GM12873 (cell line): ENCODE measurements around the gene SRBD1.

Experiments
- TF ChIP-seq, protein P1 (sequence below): IDR thresholded peaks from 2 replicates; pipeline ENCODE4 v1.5.1; 2012; ENCODE audit warnings: low read depth, mild to moderate bottlenecking, moderate library complexity, low read length, control low read depth; ENCODE audit not compliant: insufficient read depth; ENCODE audit errors: missing control alignments

Gene SRBD1

GRCh38 chr2:45506756-45507155, 104.3 kb downstream of the SRBD1 start:
- TF ChIP-seq, protein P1, sequence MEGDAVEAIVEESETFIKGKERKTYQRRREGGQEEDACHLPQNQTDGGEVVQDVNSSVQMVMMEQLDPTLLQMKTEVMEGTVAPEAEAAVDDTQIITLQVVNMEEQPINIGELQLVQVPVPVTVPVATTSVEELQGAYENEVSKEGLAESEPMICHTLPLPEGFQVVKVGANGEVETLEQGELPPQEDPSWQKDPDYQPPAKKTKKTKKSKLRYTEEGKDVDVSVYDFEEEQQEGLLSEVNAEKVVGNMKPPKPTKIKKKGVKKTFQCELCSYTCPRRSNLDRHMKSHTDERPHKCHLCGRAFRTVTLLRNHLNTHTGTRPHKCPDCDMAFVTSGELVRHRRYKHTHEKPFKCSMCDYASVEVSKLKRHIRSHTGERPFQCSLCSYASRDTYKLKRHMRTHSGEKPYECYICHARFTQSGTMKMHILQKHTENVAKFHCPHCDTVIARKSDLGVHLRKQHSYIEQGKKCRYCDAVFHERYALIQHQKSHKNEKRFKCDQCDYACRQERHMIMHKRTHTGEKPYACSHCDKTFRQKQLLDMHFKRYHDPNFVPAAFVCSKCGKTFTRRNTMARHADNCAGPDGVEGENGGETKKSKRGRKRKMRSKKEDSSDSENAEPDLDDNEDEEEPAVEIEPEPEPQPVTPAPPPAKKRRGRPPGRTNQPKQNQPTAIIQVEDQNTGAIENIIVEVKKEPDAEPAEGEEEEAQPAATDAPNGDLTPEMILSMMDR = no peak

- TF ChIP-seq, protein P1 = no peak
Observed at GRCh38 chr2:45505138-45505537, 105.9 kb downstream of the SRBD1 start.

DNA sequence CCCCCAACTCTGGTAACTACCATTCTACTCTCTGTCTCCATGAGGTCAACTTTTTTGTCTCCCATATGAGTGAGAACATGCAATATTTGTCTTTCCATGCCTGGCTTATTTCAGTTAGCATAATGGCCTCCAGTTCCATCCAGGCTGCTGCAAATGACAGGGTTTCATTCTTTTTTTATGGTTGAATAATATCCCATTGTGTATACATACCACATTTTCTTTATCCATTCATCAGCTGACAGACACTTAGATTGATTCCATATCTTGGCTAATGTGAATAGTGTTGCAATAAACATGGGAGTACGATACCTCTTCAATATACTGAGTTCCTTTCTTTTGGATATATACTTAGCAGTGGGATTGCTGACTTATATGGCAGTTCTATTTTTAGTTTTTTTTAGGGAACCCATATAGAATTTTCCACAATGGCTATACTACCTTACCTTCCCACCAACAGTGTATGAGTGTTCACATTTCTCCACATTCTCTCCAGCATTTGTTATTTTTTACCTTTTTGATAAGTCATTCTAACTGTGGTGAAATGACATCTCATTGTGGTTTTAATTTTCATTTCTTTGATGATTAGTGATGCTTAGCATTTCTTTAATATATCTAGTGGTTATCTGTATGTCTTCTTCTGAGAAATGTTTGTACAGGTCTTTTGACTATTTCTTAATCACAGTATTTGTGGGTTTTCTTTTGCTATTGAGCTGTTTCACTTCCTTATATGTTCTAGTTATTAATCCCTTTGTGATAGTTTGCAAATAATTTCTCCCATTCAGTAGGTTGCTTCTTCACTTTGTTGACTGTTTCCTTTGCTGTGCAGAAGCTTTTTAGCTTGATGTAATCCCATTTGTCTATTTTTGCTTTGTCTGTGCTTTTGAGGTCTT, 112.2 kb downstream of the SRBD1 start:
- TF ChIP-seq, protein P1 = no peak

GRCh38 chr2:45497355-45497754, 113.7 kb downstream of the SRBD1 start:
- TF ChIP-seq, protein P1 = no peak

- TF ChIP-seq, protein P1 = no peak
Observed at GRCh38 chr2:45496869-45497268, 114.2 kb downstream of the SRBD1 start.

GRCh38 chr2:45494978-45495293, 116.1 kb downstream of the SRBD1 start:
- TF ChIP-seq, protein P1 = no peak

- TF ChIP-seq, protein P1 = peak; percentile 75
Observed at GRCh38 chr2:45494275-45494977, 116.6 kb downstream of the SRBD1 start.
